OCI-LY1 (cell line): ENCODE data around the gene SLC25A44.

Experiments
- EZH2 ChIP-seq: fragments of 200-600 bp; sonication (generic), shearing (Covaris generic); IDR thresholded peaks from 2 replicates; pipeline ENCODE4 v1.8.0; 2017; ENCODE audit warnings: borderline replicate concordance, mixed run types, mild to moderate bottlenecking, antibody characterized with exemption, low read length, moderate library complexity, mixed read lengths
- TF ChIP-seq, protein P1 (sequence below): fragments of 200-600 bp; sonication (generic), shearing (Covaris generic); IDR thresholded peaks from 2 replicates; pipeline ENCODE4 v1.5.1; 2017; ENCODE audit warnings: mild to moderate bottlenecking, antibody characterized with exemption, low read length, moderate library complexity, mixed read lengths

- TF ChIP-seq, protein P1, sequence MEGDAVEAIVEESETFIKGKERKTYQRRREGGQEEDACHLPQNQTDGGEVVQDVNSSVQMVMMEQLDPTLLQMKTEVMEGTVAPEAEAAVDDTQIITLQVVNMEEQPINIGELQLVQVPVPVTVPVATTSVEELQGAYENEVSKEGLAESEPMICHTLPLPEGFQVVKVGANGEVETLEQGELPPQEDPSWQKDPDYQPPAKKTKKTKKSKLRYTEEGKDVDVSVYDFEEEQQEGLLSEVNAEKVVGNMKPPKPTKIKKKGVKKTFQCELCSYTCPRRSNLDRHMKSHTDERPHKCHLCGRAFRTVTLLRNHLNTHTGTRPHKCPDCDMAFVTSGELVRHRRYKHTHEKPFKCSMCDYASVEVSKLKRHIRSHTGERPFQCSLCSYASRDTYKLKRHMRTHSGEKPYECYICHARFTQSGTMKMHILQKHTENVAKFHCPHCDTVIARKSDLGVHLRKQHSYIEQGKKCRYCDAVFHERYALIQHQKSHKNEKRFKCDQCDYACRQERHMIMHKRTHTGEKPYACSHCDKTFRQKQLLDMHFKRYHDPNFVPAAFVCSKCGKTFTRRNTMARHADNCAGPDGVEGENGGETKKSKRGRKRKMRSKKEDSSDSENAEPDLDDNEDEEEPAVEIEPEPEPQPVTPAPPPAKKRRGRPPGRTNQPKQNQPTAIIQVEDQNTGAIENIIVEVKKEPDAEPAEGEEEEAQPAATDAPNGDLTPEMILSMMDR: no peak
- TF ChIP-seq EZH2: no peak
Observed at GRCh38 chr1:156233426-156234127, 39.7 kb downstream of the SLC25A44 start.
